K562 (cell line): Measurements from ENCODE around the gene GPR42. TPM values are rescaled to one million over a fixed set of nuclear protein-coding genes. Genes with fewer than 3 reads are reported as not detected.
A peak's percentile ranks its signal among the peaks of the same experiment; 100 is the strongest.

ENCODE experiments used
- BCOR ChIP-seq: fragments of 450-650 bp; IDR thresholded peaks from 2 replicates; pipeline ENCODE4 v1.6.1; 2016
- CBX3 ChIP-seq, 2 experiments: IDR thresholded peaks; 1 replicate in 1 of 2; 2 replicates in 1 of 2; pipeline ENCODE4 v1.6.1; 2012; ENCODE audit warnings: inconsistent platforms in 2 of 2, low read length in 2 of 2, borderline replicate concordance in 1 of 2, control low read depth in 1 of 2
- CTBP1 ChIP-seq: fragments of 450-650 bp; IDR thresholded peaks from 2 replicates; pipeline ENCODE4 v1.6.1; 2016; ENCODE audit warnings: borderline replicate concordance
- EGR1 ChIP-seq: fragments of 450-650 bp; conservative IDR thresholded peaks from 2 replicates; pipeline ENCODE4 v1.6.1; 2017; ENCODE audit warnings: mild to moderate bottlenecking
- KDM1A ChIP-seq, 2 experiments: fragments of 450-650 bp; IDR thresholded peaks; 2 replicates each; pipeline ENCODE4 v1.6.1; 2016; ENCODE audit warnings: mild to moderate bottlenecking in 2 of 2
- NCOA2 ChIP-seq, 2 experiments: fragments of 450-650 bp; IDR thresholded peaks; 2 replicates each; pipeline ENCODE4 v1.6.1; 2018; ENCODE audit warnings: mild to moderate bottlenecking in 2 of 2, moderate library complexity in 1 of 2; ENCODE audit not compliant: partially characterized antibody in 2 of 2
- TAF9B ChIP-seq: fragments of 450-650 bp; IDR thresholded peaks from 2 replicates; pipeline ENCODE4 v1.6.1; 2018; ENCODE audit warnings: mild to moderate bottlenecking; ENCODE audit not compliant: partially characterized antibody
- ZNF551 ChIP-seq: fragments of 250-450 bp; sonication (Bioruptor Pico); IDR thresholded peaks from 2 replicates; pipeline ENCODE4 v1.5.0; 2021; ENCODE audit warnings: mild to moderate bottlenecking, moderate library complexity
- polyA plus RNA-seq, 8 experiments: library from polyadenylated mRNA; depleted of rRNA in 4 of 8; stranded (reverse) in 5 of 8; unstranded in 3 of 8; fragments of >200 nt; fragmentation: Nextera tagmentation in 2 of 8; fragmentation: Illumina TruSeq in 1 of 8; extraction: Ambion mirVana in 2 of 8; extraction: Trizol in 1 of 8; gene quantifications; 2 replicates each; pipeline versions ENCODE4 v1.2.1 to v1.2.3, GENCODE V29; 2011 to 2014; ENCODE audit warnings: inconsistent platforms in 1 of 8, missing spikeins in 1 of 8
- total RNA-seq, 7 experiments: library from RNA; depleted of rRNA in 6 of 7; stranded (reverse); fragments of >200 nt in 6 of 7; fragmentation: Illumina TruSeq in 2 of 7; extraction: Trizol in 2 of 7; gene quantifications; 2 replicates each; pipeline versions ENCODE4 v1.2.1 to v1.2.3, GENCODE V29; 2011 to 2021; ENCODE audit warnings: low replicate concordance in 1 of 7
- TF ChIP-seq, protein P1 (sequence below): fragments of 450-650 bp; IDR thresholded peaks from 2 replicates; pipeline ENCODE4 v1.6.1; 2018; ENCODE audit not compliant: partially characterized antibody

The GPR42 gene
- total and polyA plus RNA-seq, 9 of the 15 experiments (the other 6 are each of a cell fraction or from before 2014, with no cell fraction given), result not detected

- peak; percentile 64 for TF ChIP-seq TAF9B
- no peak for TF ChIP-seq CBX3 (IDR thresholded peaks at IDR 0.05; ENCODE audit: borderline replicate concordance in 1 of 2, low read length in 2 of 2)
- peak; percentile 26; the same call in 1 of the 2 replicates for TF ChIP-seq EGR1
- TF ChIP-seq BCOR, result peak; percentile 29; the same call in 1 of the 2 replicates
- TF ChIP-seq CTBP1, result peak; percentile 47; the same call in 1 of the 2 replicates
- TF ChIP-seq NCOA2 (IDR thresholded peaks at IDR 0.05; ENCODE audit: partially characterized antibody in 2 of 2), result no peak
- TF ChIP-seq, protein P1, sequence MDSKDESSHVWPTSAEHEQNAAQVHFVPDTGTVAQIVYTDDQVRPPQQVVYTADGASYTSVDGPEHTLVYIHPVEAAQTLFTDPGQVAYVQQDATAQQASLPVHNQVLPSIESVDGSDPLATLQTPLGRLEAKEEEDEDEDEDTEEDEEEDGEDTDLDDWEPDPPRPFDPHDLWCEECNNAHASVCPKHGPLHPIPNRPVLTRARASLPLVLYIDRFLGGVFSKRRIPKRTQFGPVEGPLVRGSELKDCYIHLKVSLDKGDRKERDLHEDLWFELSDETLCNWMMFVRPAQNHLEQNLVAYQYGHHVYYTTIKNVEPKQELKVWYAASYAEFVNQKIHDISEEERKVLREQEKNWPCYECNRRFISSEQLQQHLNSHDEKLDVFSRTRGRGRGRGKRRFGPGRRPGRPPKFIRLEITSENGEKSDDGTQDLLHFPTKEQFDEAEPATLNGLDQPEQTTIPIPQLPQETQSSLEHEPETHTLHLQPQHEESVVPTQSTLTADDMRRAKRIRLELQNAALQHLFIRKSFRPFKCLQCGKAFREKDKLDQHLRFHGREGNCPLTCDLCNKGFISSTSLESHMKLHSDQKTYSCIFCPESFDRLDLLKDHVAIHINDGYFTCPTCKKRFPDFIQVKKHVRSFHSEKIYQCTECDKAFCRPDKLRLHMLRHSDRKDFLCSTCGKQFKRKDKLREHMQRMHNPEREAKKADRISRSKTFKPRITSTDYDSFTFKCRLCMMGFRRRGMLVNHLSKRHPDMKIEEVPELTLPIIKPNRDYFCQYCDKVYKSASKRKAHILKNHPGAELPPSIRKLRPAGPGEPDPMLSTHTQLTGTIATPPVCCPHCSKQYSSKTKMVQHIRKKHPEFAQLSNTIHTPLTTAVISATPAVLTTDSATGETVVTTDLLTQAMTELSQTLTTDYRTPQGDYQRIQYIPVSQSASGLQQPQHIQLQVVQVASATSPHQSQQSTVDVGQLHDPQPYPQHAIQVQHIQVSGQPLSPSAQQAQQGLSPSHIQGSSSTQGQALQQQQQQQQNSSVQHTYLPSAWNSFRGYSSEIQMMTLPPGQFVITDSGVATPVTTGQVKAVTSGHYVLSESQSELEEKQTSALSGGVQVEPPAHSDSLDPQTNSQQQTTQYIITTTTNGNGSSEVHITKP, result peak; percentile 56
- 0 out of 4 replicates have a peak, but pooled peaks of 1 of the 2 experiments have one; percentile 39 for TF ChIP-seq KDM1A (IDR thresholded peaks at IDR 0.05)
- no peak for TF ChIP-seq ZNF551 (CRISPR knock-in tag)
Measured at GRCh38 chr19:35404879-35405622, 34.2 kb downstream of the GPR42 start (continued).
